NCI-H2196 (cell line): ENCODE measurements around the gene PHF20.
"Not testable (repeated sequence)": the region's sequence is repeated elsewhere in the genome, so short reads cannot be mapped to it uniquely, and the experiment has no call there.

Experiments used
- DNase-seq: peaks from one replicate; lab custom pipeline; 2025; ENCODE audit not compliant: unreplicated experiment; lab: John Stamatoyannopoulos, UW

The PHF20 gene

GRCh38 chr20:35838205-35838604 lies 66.4 kb downstream of the PHF20 start:
- no peak for DNase-seq

GRCh38 chr20:35839904-35840303 lies 68.1 kb downstream of the PHF20 start:
- no peak for DNase-seq

GRCh38 chr20:35840421-35840820 lies 68.6 kb downstream of the PHF20 start:
- DNase-seq, result no peak

- no peak for DNase-seq
Measured at GRCh38 chr20:35842361-35842760, 70.5 kb downstream of the PHF20 start.

- not testable (repeated sequence) for DNase-seq
Measured at GRCh38 chr20:35843894-35844293, 72.1 kb downstream of the PHF20 start.

- DNase-seq, result no peak
Measured at GRCh38 chr20:35845561-35845960, 73.7 kb downstream of the PHF20 start.

GRCh38 chr20:35849706-35850105 lies 77.9 kb downstream of the PHF20 start:
- no peak for DNase-seq

GRCh38 chr20:35851659-35852058 lies 79.8 kb downstream of the PHF20 start:
- not testable (repeated sequence) for DNase-seq

- DNase-seq, result no peak
Measured at GRCh38 chr20:35854713-35855348, 83.0 kb downstream of the PHF20 start.

- not testable (repeated sequence) for DNase-seq
Measured at GRCh38 chr20:35855641-35856040, 83.8 kb downstream of the PHF20 start.

- no peak for DNase-seq
Measured at GRCh38 chr20:35856866-35857265, 85.1 kb downstream of the PHF20 start.

GRCh38 chr20:35866418-35867202 lies 94.8 kb downstream of the PHF20 start:
- DNase-seq, result no peak

- DNase-seq, result no peak
Measured at GRCh38 chr20:35870541-35871258, 98.9 kb downstream of the PHF20 start.

- DNase-seq, result peak; percentile 44
Measured at GRCh38 chr20:35871259-35871771, 99.5 kb downstream of the PHF20 start.

GRCh38 chr20:35876033-35876320 lies 104.2 kb downstream of the PHF20 start:
- no peak for DNase-seq

- no peak for DNase-seq
Measured at GRCh38 chr20:35877611-35878010, 105.8 kb downstream of the PHF20 start.

GRCh38 chr20:35878113-35878625 lies 106.4 kb downstream of the PHF20 start:
- DNase-seq, result no peak

- DNase-seq, result no peak
Measured at GRCh38 chr20:35881676-35882075, 109.9 kb downstream of the PHF20 start.

GRCh38 chr20:35882427-35883161 lies 110.8 kb downstream of the PHF20 start:
- DNase-seq, result not testable (repeated sequence)

- no peak for DNase-seq
Measured at GRCh38 chr20:35883336-35883777, 111.5 kb downstream of the PHF20 start.
